B cell (primary cell): ENCODE data around the gene HIPK2. TPM values are rescaled to one million over a fixed set of nuclear protein-coding genes. Genes with fewer than 3 reads are reported as not detected.

Source experiments
- ATAC-seq: fragments of 200-7000 bp; cut with Tn5 transposase; one replicate; pipeline ENCODE4 v1.10.0; 2021; ENCODE audit warnings: low read depth, mild to moderate bottlenecking, moderate number of reproducible peaks, moderate library complexity
- CTCF ChIA-PET: fragments of 350-600 bp; sonication (Branson Sonifier 250); formaldehyde crosslinking; loops from one replicate; lab custom pipeline; 2021; ENCODE audit warnings: antibody characterized with exemption, inconsistent platforms; lab: Charles Lee
- POLR2A ChIA-PET: fragments of 350-600 bp; sonication (Branson Sonifier 250); formaldehyde crosslinking; loops from one replicate; lab custom pipeline; 2021; ENCODE audit warnings: antibody characterized with exemption; lab: Charles Lee
- DNase-seq: peaks from one replicate; pipeline ENCODE4 v3.0.0; 2013
- H2AFZ ChIP-seq: 2 replicates; pipeline ENCODE4 v1.6.1; 2012; ENCODE audit warnings: mild to moderate bottlenecking, low read depth, low read length; ENCODE audit not compliant: insufficient read depth, poor library complexity, severe bottlenecking
- H3K27ac ChIP-seq, 2 donors: 1 replicate in 1 of 2; 2 replicates in 1 of 2; pipeline ENCODE4 v1.5.1; 2012 to 2013; ENCODE audit warnings: low read length in 2 of 2, mild to moderate bottlenecking in 2 of 2, moderate library complexity in 1 of 2
- H3K27me3 ChIP-seq, 4 experiments: fragments of 200-600 bp in 1 of 4; sonication (generic) in 1 of 4; replicated peaks in 1 of 4; 1 replicate in 2 of 4; 2 replicates in 2 of 4; pipeline versions ENCODE4 v1.6.1 to v1.7.0; 2013 to 2016; ENCODE audit warnings: low read length in 3 of 4, mild to moderate bottlenecking in 2 of 4, mixed read lengths in 1 of 4, moderate library complexity in 1 of 4; ENCODE audit not compliant: insufficient read depth in 4 of 4, control insufficient read depth in 3 of 4; ENCODE audit errors: control extremely low read depth in 1 of 4
- H3K36me3 ChIP-seq, 2 experiments: replicated peaks in 1 of 2; 1 replicate in 1 of 2; 2 replicates in 1 of 2; pipeline versions ENCODE4 v1.6.1 to v1.7.1; 2013; ENCODE audit warnings: low read length in 1 of 2; ENCODE audit not compliant: insufficient read depth in 2 of 2, control insufficient read depth in 1 of 2; ENCODE audit errors: control extremely low read depth in 1 of 2, extremely low read depth in 1 of 2
- H3K4me1 ChIP-seq, 2 donors: fragments of 200-600 bp in 1 of 2; sonication (generic) in 1 of 2; 1 replicate in 1 of 2; 2 replicates in 1 of 2; pipeline versions ENCODE4 v1.5.1 to v1.6.1; 2013 to 2017; ENCODE audit warnings: low read length in 2 of 2; ENCODE audit not compliant: control insufficient read depth in 2 of 2, insufficient read depth in 2 of 2
- H3K4me2 ChIP-seq: replicated peaks from 2 replicates; pipeline ENCODE3; 2012; ENCODE audit warnings: mild to moderate bottlenecking, low read depth, low read length; ENCODE audit not compliant: poor library complexity, severe bottlenecking
- H3K4me3 ChIP-seq, 5 experiments: fragments of 200-600 bp in 1 of 5; sonication (generic) in 1 of 5; 1 replicate in 3 of 5; 2 replicates in 2 of 5; pipeline versions ENCODE4 v1.5.1 to v1.7.0; 2011 to 2016; ENCODE audit warnings: low read length in 4 of 5, mild to moderate bottlenecking in 4 of 5, low read depth in 2 of 5, control low read depth in 1 of 5, moderate library complexity in 1 of 5; ENCODE audit not compliant: insufficient read depth in 1 of 5; ENCODE audit errors: control extremely low read depth in 1 of 5, extremely low read depth in 1 of 5
- H3K79me2 ChIP-seq: fragments of 200-600 bp; sonication (generic); one replicate; pipeline ENCODE4 v1.6.0; 2016; ENCODE audit warnings: low read length; ENCODE audit not compliant: control insufficient read depth, insufficient read depth
- H3K9ac ChIP-seq: fragments of 200-600 bp; sonication (generic); 2 replicates; pipeline ENCODE4 v1.6.1; 2017; ENCODE audit warnings: mild to moderate bottlenecking, low read length, moderate library complexity
- H3K9me3 ChIP-seq, 3 donors: one replicate each; pipeline versions ENCODE4 v1.6.1 to v1.7.1; 2013; ENCODE audit warnings: low read length in 2 of 3; ENCODE audit not compliant: control insufficient read depth in 2 of 3, insufficient read depth in 1 of 3; ENCODE audit errors: control extremely low read depth in 1 of 3
- H4K20me1 ChIP-seq: 2 replicates; pipeline ENCODE4 v1.6.0; 2012; ENCODE audit warnings: mild to moderate bottlenecking, low read length; ENCODE audit not compliant: insufficient read depth, control insufficient read depth, poor library complexity, severe bottlenecking
- H3K27ac Mint-ChIP-seq: one replicate; pipeline ENCODE4 v1.8.0; 2021; ENCODE audit warnings: mixed read lengths
- H3K27me3 Mint-ChIP-seq: one replicate; pipeline ENCODE4 v1.8.0; 2021; ENCODE audit warnings: mixed read lengths
- H3K4me1 Mint-ChIP-seq: one replicate; pipeline ENCODE4 v1.8.0; 2021; ENCODE audit warnings: mixed read lengths
- H3K4me3 Mint-ChIP-seq: one replicate; pipeline ENCODE4 v1.8.0; 2021; ENCODE audit warnings: mixed read lengths
- H3K9me3 Mint-ChIP-seq: one replicate; pipeline ENCODE4 v1.8.0; 2022; ENCODE audit warnings: mixed read lengths; ENCODE audit not compliant: insufficient read depth
- EZH2 ChIP-seq: IDR thresholded peaks from 2 replicates; pipeline ENCODE4 v1.6.1; 2012; ENCODE audit warnings: borderline replicate concordance, low read depth, mild to moderate bottlenecking, moderate library complexity, low read length; ENCODE audit not compliant: insufficient read depth, poor library complexity, severe bottlenecking
- WGBS: methylation state at CpG from one replicate; pipeline ENCODE4 v1.1.5; 2013; ENCODE audit warnings: missing lambda C conversion rate; ENCODE audit not compliant: insufficient coverage; 5-methylcytosine and 5-hydroxymethylcytosine counted together
- intact Hi-C: fragments of 100-400 bp; cut with micrococcal nuclease; formaldehyde crosslinking; loops from one replicate; pipeline ENCODE4 v1.10.0; 2022
- polyA plus RNA-seq: library from polyadenylated mRNA; depleted of rRNA; stranded (reverse); fragments of >200 nt; gene quantifications from 2 replicates; pipeline ENCODE4 v1.2.3, GENCODE V29; 2012
- total RNA-seq, 2 donors: library from RNA; stranded (reverse); fragments of 120-200 nt in 1 of 2; gene quantifications; 1 replicate in 1 of 2; 2 replicates in 1 of 2; pipeline versions ENCODE4 v1.2.3 to v1.2.4, GENCODE V29; 2013 to 2022
- TF ChIP-seq, protein P1 (sequence below): fragments of 200-600 bp; IDR thresholded peaks from one replicate; pipeline ENCODE4 v1.8.0; 2022; ENCODE audit warnings: antibody characterized with exemption, mild to moderate bottlenecking

HIPK2 gene
- total and polyA plus RNA-seq, 2 donors (not counting 1 experiment from before 2014, with no cell fraction given), result 6.8 to 58.2 TPM

DNA sequence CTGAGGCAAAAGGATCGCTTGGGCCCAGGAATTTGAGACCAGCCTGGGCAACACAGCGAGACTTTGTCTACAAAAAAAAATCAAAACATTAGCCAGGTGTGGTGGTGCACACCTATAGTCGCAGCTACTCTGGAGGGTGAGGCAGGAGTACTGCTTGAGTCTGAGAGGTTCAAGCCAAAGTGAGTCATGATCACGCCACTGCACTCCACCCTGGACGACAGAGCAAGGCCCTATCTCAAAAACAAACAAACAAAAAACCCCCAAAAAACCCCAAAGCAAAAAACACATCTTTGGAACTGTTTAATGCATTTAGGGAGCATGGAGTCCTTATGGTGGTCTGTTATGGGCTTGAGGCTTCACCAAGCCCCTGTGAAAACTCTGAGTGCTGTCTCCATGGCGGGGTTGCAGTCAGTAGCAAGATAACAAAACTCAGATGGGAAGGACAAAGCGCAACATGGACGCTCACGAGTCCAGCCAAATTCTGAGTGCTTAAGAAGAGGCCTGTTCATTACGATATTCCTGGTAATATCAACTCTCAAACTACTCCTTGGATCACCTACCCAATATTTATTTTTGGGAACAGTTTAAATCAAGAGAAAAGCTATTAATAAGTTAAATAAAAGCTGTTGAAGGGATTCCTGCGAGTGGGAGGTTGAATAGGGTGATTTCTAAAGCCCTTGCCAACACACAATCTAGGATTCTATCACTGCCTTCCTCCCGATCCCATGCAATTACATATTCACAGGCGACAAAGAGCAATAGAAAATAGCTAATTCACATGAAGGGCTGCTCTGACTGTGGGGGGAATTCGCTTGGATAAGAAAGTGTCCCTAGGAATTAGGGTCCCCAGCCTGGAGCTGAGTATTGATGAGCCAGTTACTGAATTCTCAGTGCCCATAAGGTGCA is 123.3 kb downstream of the HIPK2 start:
- H3K79me2 ChIP-seq, result no peaks in the 10 kb centered on the region
- H3K9me3 Mint-ChIP-seq, result no peaks in the 10 kb centered on the region
- H3K27me3 ChIP-seq, result no peaks in the 10 kb centered on the region
- no peak overlapping the region for H3K9ac ChIP-seq
- no peaks in the 10 kb centered on the region for H3K27me3 Mint-ChIP-seq
- intact Hi-C loops, result no loop called here
- 93% methylated on average over 2 of the region's 14 CpGs for WGBS
- no peak overlapping the region for H3K27ac ChIP-seq
- H3K36me3 ChIP-seq, result no peaks in the 10 kb centered on the region
- H3K4me1 ChIP-seq, result peaks cover 5 to 12% of the 10 kb centered on the region in 2 donors
- DNase-seq (no peak), ATAC-seq (no peak)
- ChIA-PET POLR2A (no interaction called here), CTCF (interaction anchor here (0.6 to 0.9 kb wide), 4 partner anchors 53 to 964 kb away, joined by 3 to 6 read pairs (median 3); no protein-coding TSS in a partner anchor)
- no peak overlapping the region for H3K27ac Mint-ChIP-seq
- no peak overlapping the region for H3K4me2 ChIP-seq
- TF ChIP-seq EZH2, result no peak
- TF ChIP-seq, protein P1, sequence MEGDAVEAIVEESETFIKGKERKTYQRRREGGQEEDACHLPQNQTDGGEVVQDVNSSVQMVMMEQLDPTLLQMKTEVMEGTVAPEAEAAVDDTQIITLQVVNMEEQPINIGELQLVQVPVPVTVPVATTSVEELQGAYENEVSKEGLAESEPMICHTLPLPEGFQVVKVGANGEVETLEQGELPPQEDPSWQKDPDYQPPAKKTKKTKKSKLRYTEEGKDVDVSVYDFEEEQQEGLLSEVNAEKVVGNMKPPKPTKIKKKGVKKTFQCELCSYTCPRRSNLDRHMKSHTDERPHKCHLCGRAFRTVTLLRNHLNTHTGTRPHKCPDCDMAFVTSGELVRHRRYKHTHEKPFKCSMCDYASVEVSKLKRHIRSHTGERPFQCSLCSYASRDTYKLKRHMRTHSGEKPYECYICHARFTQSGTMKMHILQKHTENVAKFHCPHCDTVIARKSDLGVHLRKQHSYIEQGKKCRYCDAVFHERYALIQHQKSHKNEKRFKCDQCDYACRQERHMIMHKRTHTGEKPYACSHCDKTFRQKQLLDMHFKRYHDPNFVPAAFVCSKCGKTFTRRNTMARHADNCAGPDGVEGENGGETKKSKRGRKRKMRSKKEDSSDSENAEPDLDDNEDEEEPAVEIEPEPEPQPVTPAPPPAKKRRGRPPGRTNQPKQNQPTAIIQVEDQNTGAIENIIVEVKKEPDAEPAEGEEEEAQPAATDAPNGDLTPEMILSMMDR, result no peak
- H3K4me3 ChIP-seq, result no peak overlapping the region
- no peaks in the 10 kb centered on the region for H3K9me3 ChIP-seq
- H3K4me1 Mint-ChIP-seq, result peaks cover 19% of the 10 kb centered on the region
- H3K4me3 Mint-ChIP-seq, result no peak overlapping the region
- H4K20me1 ChIP-seq, result no peaks in the 10 kb centered on the region
- H2AFZ ChIP-seq, result no peak overlapping the region

DNA sequence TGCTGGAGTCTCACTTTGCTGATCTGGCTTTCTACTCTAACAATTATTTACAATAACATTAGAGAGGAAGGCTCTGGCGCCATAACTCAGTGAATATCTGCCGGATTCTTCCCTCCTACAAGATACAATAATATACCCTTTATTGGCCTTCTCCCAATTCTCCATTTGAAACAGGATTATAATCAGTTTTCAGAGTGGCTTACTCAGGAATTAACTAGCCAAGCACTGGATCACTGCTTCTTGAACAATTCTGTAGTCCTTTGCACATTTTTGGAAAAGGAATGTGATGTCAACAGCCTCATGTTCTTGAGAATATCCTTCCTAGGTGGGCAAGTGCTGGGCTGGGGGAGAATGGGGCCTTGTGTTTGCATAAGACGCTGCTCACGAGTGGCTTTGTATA is 125.9 kb downstream of the HIPK2 start:
- Histone ChIP-seq H4K20me1 (no peaks in the 10 kb centered on the region), H3K4me2 (no peak overlapping the region), H3K27me3 (no peaks in the 10 kb centered on the region), H3K9me3 (no peaks in the 10 kb centered on the region), H2AFZ (no peak overlapping the region), H3K9ac (no peak overlapping the region), H3K4me3 (no peak overlapping the region), H3K36me3 (no peaks in the 10 kb centered on the region), H3K27ac (no peak overlapping the region), H3K79me2 (no peaks in the 10 kb centered on the region), H3K4me1 (peaks cover 28 to 38% of the 10 kb centered on the region in 2 donors)
- TF ChIP-seq EZH2, result no peak
- TF ChIP-seq, protein P1, result no peak
- no CpG with 5 or more reads among the region's 4 CpGs for WGBS
- H3K9me3 Mint-ChIP-seq, result no peaks in the 10 kb centered on the region
- no peak for ATAC-seq
- CTCF ChIA-PET, result interaction anchor here (1.2 kb wide), 1 partner anchor 9 kb away, joined by 3 read pairs; no protein-coding TSS in a partner anchor
- H3K27me3 Mint-ChIP-seq, result no peaks in the 10 kb centered on the region
- intact Hi-C loops, result no loop called here
- no peak overlapping the region for H3K4me3 Mint-ChIP-seq
- POLR2A ChIA-PET, result no interaction called here
- no peak overlapping the region for H3K27ac Mint-ChIP-seq
- no peak for DNase-seq
- peaks cover 44% of the 10 kb centered on the region for H3K4me1 Mint-ChIP-seq
